ENCODE measurements around the gene LCN9. TPM values are rescaled to one million over a fixed set of nuclear protein-coding genes. Genes with fewer than 3 reads are reported as not detected.

The LCN9 gene
- total and polyA plus RNA-seq, 9 of the 15 experiments (the other 6 are each of a cell fraction or from before 2014, with no cell fraction given), result not detected

DNA sequence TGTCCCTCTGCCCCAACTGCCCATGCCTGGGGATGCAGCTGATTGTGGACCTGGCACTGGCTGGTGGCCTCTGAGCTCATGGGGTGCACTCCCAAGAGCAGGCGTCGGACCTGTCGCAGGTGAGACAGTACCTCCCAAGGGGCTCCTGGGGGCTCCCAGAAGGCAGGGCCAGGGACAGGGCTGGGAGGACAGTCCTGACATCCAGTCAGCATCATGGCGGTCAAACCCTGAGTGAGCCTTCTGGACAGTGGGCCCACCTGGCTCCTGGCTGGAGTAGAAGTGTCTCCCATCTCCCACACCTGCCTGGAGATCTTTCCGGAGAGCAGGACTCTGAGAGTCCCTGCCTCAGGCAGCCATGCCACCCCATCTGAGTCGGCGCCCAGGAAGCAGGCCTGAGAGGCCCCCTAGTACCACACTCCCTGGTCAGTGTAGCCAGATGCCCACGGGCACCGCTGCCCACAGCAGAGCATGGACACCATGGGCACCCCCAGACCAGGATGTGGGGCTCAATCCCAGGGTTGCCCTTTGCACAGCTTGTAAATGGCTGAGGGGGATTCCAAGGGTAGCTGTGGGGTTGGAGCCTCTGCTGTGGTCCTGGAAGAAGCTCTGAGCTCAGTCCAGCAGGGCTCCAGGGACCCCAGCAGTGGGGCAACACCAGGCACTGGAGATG is 6.6 kb downstream of the LCN9 start (continued):
- TF ChIP-seq RBM39 (optimal IDR thresholded peaks at IDR 0.05; ENCODE audit: low read depth, low read length) (no peak), ZNF263 (CRISPR knock-in tag; IDR thresholded peaks at IDR 0.05; ENCODE audit: borderline replicate concordance) (no peak)
- TF ChIP-seq, protein P1, sequence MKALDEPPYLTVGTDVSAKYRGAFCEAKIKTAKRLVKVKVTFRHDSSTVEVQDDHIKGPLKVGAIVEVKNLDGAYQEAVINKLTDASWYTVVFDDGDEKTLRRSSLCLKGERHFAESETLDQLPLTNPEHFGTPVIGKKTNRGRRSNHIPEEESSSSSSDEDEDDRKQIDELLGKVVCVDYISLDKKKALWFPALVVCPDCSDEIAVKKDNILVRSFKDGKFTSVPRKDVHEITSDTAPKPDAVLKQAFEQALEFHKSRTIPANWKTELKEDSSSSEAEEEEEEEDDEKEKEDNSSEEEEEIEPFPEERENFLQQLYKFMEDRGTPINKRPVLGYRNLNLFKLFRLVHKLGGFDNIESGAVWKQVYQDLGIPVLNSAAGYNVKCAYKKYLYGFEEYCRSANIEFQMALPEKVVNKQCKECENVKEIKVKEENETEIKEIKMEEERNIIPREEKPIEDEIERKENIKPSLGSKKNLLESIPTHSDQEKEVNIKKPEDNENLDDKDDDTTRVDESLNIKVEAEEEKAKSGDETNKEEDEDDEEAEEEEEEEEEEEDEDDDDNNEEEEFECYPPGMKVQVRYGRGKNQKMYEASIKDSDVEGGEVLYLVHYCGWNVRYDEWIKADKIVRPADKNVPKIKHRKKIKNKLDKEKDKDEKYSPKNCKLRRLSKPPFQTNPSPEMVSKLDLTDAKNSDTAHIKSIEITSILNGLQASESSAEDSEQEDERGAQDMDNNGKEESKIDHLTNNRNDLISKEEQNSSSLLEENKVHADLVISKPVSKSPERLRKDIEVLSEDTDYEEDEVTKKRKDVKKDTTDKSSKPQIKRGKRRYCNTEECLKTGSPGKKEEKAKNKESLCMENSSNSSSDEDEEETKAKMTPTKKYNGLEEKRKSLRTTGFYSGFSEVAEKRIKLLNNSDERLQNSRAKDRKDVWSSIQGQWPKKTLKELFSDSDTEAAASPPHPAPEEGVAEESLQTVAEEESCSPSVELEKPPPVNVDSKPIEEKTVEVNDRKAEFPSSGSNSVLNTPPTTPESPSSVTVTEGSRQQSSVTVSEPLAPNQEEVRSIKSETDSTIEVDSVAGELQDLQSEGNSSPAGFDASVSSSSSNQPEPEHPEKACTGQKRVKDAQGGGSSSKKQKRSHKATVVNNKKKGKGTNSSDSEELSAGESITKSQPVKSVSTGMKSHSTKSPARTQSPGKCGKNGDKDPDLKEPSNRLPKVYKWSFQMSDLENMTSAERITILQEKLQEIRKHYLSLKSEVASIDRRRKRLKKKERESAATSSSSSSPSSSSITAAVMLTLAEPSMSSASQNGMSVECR (CRISPR knock-in tag; IDR thresholded peaks at IDR 0.05), result no peak

DNA sequence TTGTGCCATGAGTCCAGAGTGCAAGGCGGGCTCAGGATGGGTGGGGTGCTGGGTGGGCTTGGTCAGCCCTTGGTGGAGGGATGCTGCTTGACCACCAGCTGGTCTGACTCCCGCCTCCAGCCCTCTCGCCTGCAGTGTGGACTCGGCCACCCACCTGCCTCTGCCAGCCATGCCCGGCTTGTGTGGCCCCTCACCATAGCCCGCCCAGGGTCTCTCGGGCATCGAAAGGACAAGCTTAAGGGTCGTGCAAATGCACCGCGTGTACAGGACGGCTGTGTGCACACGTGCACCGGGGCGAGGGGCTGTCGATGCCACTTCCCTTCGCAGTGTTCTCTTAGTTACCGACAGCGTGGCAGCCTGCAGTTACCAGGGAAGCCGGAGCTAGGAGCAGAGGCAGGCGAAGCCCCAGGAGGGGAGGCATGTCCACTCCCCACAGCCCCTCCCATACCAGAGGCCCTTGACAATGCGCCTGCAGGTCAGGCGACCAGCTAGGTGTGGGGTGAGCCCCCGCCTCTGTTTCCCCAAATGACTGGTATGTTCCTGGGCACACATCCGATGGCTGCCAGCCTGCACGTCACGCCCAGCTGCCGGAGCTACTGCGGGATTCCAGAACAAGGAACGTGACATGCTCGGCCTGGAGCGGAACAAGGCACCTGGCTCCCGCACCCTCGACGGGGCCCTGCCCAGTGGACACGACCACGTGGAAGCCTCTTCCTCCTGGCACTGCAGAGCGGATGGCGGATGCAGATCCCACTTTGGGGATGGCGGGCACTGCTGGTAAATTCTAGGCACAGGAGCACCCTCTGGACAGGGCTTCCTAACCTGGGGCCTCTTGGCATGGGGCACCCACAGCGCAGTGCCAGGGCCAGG is 7.8 kb downstream of the LCN9 start:
- 8% methylated on average over 39 of the region's 41 CpGs for WGBS (ENCODE audit: insufficient coverage, low coverage, missing lambda C conversion rate)
- Histone ChIP-seq H3K27me3 (ENCODE audit: control insufficient read depth in 2 of 2, insufficient read depth in 2 of 2, low read length in 2 of 2) (peaks cover 13 to 45% of the 10 kb centered on the region in 2 experiments; a peak in 4 of 5 replicates), H2AFZ (ENCODE audit: low read depth, low read length) (no peak overlapping the region), H3K9me1 (ENCODE audit: control insufficient read depth, insufficient read depth, low read length) (no peaks in the 10 kb centered on the region), H3K4me1 (replicated peaks in 1 of 2; ENCODE audit: control insufficient read depth in 2 of 2, insufficient read depth in 2 of 2, low read length in 2 of 2) (peaks cover 0 to 9% of the 10 kb centered on the region in 2 experiments; a peak in 1 of 5 replicates), H3K9me3 (replicated peaks; ENCODE audit: control insufficient read depth, insufficient read depth, low read depth, low read length) (no peaks in the 10 kb centered on the region), H3K36me3 (ENCODE audit: control insufficient read depth, insufficient read depth, low read length) (no peaks in the 10 kb centered on the region), H3K4me3 (no peak overlapping the region), H3K4me2 (ENCODE audit: insufficient read depth, low read length) (no peak overlapping the region), H4K20me1 (replicated peaks; ENCODE audit: control insufficient read depth, insufficient read depth, low read length) (no peaks in the 10 kb centered on the region), H3K9ac (ENCODE audit: insufficient read depth in 1 of 2, low read depth in 2 of 2, low read length in 2 of 2) (no peak overlapping the region), H3K79me2 (ENCODE audit: control insufficient read depth, insufficient read depth, low read length) (no peaks in the 10 kb centered on the region), H3K27ac (ENCODE audit: extremely low read depth, low read depth, low read length) (no peak overlapping the region)
- intact Hi-C loops (cut with micrococcal nuclease), result no loop called here
- in situ Hi-C loops (cut with MboI), result no loop called here
- ChIA-PET CTCF (ENCODE audit: low intra/inter-chr PET ratio) (no interaction called here), POLR2A (interaction anchor here (0.6 to 1.1 kb wide), 4 partner anchors 13 to 1288 kb away, joined by 3 read pairs; no protein-coding TSS in a partner anchor)
- no TSS peak for BruUV-seq (replicated peaks)
- no peak for FAIRE-seq
- no peak for ATAC-seq
- DNase-seq (ENCODE audit: extremely low read depth in 1 of 4, low spot score in 3 of 4), result no peak
- TF ChIP-seq TAL1 (IDR thresholded peaks at IDR 0.05), result no peak
- TF ChIP-seq, protein P2, sequence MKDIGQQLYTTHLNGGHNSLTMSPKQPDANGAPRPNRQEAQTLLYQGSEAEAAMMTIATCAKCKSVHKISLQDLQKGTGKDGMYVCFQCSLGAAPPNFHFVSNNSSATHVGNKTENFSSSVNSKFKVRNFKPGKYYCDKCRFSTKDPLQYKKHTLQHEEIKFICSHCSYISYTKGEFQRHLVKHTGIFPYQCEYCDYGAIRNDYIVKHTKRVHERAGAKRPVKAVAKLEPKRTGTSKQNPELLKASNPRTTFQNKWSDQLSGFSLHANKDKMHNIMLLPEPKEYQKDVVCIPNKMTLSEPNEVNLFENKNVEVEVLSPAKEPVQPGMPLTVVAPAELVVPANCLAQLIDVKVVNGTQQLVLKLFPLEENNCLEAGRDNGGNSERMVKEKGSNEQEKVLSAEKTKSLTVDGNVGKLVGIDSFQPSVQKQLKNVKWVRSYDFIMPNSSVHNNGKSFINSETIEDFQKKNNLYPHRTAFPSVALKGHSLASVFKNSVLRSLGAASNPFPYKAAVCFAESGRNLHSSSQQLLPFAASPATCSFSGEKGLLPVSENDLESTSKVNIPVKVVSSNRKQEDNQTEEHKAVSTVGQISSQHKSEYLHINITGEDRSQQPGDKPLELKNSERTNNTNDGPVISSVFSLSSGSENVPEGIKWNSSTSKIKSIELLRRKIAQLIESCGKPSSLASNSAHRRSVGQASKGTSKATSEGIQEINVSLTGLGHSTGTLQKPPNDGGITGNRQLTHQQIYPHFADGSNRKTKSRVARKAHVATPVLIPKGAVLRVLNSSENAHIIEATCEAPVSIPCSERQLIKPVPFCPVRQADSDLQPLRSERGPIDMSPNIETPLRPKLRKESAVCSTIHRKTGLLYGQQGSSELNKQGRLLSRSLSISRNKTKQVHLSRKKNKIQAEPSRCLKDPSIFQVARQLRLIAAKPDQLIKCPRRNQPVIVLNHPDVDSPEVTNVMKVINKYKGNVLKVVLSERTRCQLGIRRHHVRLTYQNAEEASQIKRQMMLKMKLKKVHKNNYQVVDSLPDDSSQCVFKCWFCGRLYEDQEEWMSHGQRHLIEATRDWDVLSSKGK (CRISPR knock-in tag; IDR thresholded peaks at IDR 0.05), result no peak
- no peak for TF ChIP-seq PHF21A (IDR thresholded peaks at IDR 0.05; ENCODE audit: borderline replicate concordance, low read depth)
- no peak for TF ChIP-seq RBM14 (IDR thresholded peaks at IDR 0.05; ENCODE audit: borderline replicate concordance, insufficient read depth, low read depth, low read length)
- no peak for TF ChIP-seq PHF8 (IDR thresholded peaks at IDR 0.05; ENCODE audit: borderline replicate concordance, low read length)
- TF ChIP-seq, protein P3, sequence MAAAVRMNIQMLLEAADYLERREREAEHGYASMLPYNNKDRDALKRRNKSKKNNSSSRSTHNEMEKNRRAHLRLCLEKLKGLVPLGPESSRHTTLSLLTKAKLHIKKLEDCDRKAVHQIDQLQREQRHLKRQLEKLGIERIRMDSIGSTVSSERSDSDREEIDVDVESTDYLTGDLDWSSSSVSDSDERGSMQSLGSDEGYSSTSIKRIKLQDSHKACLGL (CRISPR knock-in tag; IDR thresholded peaks at IDR 0.05; ENCODE audit: borderline replicate concordance, poor library complexity, severe bottlenecking), result no peak

Data from K562 (cell line).